Measurements from ENCODE around the gene TM9SF2.

DNA sequence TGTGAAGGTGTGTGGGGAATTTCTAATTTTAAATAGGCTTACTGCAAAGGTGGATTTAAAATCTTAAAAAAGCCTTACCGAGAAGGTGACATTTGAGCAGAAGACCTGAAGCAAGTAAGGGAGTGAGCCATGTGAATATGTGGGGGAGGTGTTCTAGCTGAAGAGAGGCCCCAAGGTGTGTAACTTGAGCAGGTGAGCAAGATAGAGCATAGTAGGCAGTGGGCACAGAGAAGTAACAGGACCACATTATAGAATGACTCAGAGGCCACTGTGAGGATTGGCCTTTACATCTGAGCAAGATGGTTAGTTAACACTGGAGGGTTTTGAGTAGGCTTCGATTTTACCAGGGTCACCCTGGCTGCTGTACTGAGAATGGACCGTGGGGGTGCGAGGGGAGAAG is 22.6 kb downstream of the TM9SF2 start:
- TF ChIP-seq, protein P1, sequence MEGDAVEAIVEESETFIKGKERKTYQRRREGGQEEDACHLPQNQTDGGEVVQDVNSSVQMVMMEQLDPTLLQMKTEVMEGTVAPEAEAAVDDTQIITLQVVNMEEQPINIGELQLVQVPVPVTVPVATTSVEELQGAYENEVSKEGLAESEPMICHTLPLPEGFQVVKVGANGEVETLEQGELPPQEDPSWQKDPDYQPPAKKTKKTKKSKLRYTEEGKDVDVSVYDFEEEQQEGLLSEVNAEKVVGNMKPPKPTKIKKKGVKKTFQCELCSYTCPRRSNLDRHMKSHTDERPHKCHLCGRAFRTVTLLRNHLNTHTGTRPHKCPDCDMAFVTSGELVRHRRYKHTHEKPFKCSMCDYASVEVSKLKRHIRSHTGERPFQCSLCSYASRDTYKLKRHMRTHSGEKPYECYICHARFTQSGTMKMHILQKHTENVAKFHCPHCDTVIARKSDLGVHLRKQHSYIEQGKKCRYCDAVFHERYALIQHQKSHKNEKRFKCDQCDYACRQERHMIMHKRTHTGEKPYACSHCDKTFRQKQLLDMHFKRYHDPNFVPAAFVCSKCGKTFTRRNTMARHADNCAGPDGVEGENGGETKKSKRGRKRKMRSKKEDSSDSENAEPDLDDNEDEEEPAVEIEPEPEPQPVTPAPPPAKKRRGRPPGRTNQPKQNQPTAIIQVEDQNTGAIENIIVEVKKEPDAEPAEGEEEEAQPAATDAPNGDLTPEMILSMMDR (IDR thresholded peaks at IDR 0.05; ENCODE audit: low read length), result no peak
- TF ChIP-seq EZH2 (IDR thresholded peaks at IDR 0.05; ENCODE audit: borderline replicate concordance, low read length), result no peak

Data from OCI-LY1 (cell line).